Activated CD8-positive, alpha-beta memory T cell treated with anti-CD3 and anti-CD28 coated beads, Interleukin-2, amount 10 ng/mL, durations not matched to agents 7 days and 5 days (primary cell): Measurements from ENCODE around the gene GALP. TPM values are rescaled to one million over a fixed set of nuclear protein-coding genes. Genes with fewer than 3 reads are reported as not detected.
"Not testable (repeated sequence)": the region's sequence is repeated elsewhere in the genome, so short reads cannot be mapped to it uniquely, and the experiment has no call there.

Experiments
- ATAC-seq: fragments of 150-1000 bp; cut with Tn5 transposase; one replicate; pipeline ENCODE4 v1.10.0; 2021; ENCODE audit warnings: moderate library complexity
- CTCF ChIA-PET: fragments of 350-600 bp; sonication (Branson Sonifier 250); formaldehyde crosslinking; loops from one replicate; lab custom pipeline; 2021; ENCODE audit warnings: antibody characterized with exemption; lab: Charles Lee
- DNase-seq: peaks from one replicate; pipeline ENCODE4 v3.0.0-alpha.2; 2020
- H3K27ac Mint-ChIP-seq: one replicate; pipeline ENCODE4 v1.8.0; 2021; ENCODE audit warnings: mild to moderate bottlenecking, mixed read lengths
- H3K27me3 Mint-ChIP-seq: one replicate; pipeline ENCODE4 v1.8.0; 2021; ENCODE audit warnings: mixed read lengths
- H3K36me3 Mint-ChIP-seq: one replicate; pipeline ENCODE4 v1.8.0; 2021; ENCODE audit warnings: mild to moderate bottlenecking, mixed read lengths
- H3K4me1 Mint-ChIP-seq: one replicate; pipeline ENCODE4 v1.8.0; 2021; ENCODE audit warnings: mixed read lengths
- H3K4me3 Mint-ChIP-seq: one replicate; pipeline ENCODE4 v1.8.0; 2021; ENCODE audit warnings: mild to moderate bottlenecking, moderate library complexity, mixed read lengths
- H3K9me3 Mint-ChIP-seq: one replicate; pipeline ENCODE4 v1.8.0; 2022; ENCODE audit warnings: low read depth, mixed read lengths
- total RNA-seq, 2 experiments: library from RNA; stranded (reverse); gene quantifications; one replicate each; pipeline ENCODE4 v1.2.3, GENCODE V29; 2021

The GALP gene
- total RNA-seq, 2 experiments from 2014 or later, result not detected

DNA sequence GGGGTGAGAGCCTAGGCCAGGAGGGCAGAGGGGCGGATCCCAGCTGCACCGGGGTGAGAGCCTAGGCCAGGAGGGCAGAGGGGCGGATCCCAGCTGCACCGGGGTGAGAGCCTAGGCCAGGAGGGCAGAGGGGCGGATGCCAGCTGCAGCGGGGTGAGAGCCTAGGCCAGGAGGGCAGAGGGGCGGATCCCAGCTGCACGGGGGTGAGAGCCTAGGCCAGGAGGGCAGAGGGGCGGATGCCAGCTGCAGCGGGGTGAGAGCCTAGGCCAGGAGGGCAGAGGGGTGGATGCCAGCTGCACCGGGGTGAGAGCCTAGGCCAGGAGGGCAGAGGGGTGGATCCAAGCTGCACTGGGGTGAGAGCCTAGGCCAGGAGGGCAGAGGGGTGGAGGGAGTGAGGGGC lies 502 bp downstream of the GALP start:
- H3K36me3 Mint-ChIP-seq, ATAC-seq, H3K4me3 Mint-ChIP-seq, H3K4me1 Mint-ChIP-seq, H3K27me3 Mint-ChIP-seq, H3K9me3 Mint-ChIP-seq, DNase-seq, H3K27ac Mint-ChIP-seq: not testable (repeated sequence)
- CTCF ChIA-PET, result interaction anchor here (1.0 to 1.1 kb wide), 2 partner anchors 95 to 110 kb away, joined by 3 to 4 read pairs; no protein-coding TSS in a partner anchor

DNA sequence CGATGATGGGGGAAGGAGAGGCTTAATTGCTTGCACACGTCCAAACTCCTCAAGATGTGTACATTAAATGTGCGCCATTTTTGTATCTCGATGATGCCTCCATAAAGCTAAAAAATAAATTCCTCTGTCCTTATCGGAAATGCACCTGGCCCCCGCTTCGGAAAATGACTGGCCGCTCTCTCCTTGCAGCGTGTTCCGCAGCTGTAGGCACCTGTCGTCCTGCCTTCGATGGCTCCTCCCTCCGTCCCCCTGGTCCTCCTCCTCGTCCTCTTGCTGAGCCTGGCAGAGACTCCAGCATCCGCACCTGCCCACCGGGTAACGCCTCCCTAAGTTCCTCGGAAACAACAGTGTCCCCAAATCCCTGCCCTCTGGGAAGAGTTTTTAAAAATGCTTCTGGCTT lies 1.1 kb downstream of the GALP start:
- CTCF ChIA-PET, result interaction anchor here (0.7 to 1.0 kb wide), 2 partner anchors 103 to 111 kb away, joined by 3 read pairs; no protein-coding TSS in a partner anchor
- Mint-ChIP-seq H3K9me3 (no peaks in the 10 kb centered on the region), H3K27ac (no peak overlapping the region), H3K4me3 (no peak overlapping the region), H3K36me3 (no peaks in the 10 kb centered on the region), H3K4me1 (peaks cover 1% of the 10 kb centered on the region), H3K27me3 (no peaks in the 10 kb centered on the region)
- ATAC-seq (no peak), DNase-seq (no peak)

DNA sequence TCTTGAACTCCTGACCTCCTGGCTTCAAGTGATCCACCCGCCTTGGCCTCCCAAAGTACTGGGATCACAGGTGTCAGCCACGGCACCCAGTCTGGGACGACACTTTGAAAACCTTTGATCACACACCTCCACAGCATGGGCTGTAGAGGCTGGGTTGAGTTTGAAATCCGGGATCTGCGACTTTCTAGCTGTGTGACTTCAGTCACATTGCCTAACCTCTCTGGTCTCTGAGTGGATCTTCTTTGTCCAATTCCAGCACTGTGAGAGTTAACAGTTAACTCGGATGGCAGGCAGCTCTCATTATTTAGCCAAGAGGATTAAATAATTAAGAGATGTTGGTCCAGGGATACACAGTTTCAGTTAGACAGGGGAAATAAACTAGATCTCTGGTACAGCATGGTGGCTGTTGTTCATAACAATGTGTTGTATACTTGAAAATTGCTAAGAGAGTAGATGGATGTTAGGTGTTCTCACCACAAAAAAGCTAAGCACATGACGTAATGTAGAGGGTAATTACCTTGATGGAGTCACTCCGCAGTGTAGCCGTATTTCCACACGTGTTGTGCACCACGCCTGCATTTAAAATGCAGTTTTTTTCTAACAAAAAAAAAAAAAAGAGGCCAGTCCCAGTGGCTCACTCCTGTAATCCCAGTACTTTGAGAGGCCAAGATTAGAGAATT lies 1.9 kb downstream of the GALP start:
- ATAC-seq (no peak), DNase-seq (no peak)
- Mint-ChIP-seq H3K36me3 (no peaks in the 10 kb centered on the region), H3K4me3 (no peak overlapping the region), H3K27me3 (no peaks in the 10 kb centered on the region), H3K27ac (no peak overlapping the region), H3K4me1 (no peaks in the 10 kb centered on the region), H3K9me3 (no peaks in the 10 kb centered on the region)
- CTCF ChIA-PET, result interaction anchor here (0.7 to 1.4 kb wide), 2 partner anchors 75 to 112 kb away, joined by 3 to 7 read pairs; no protein-coding TSS in a partner anchor

DNA sequence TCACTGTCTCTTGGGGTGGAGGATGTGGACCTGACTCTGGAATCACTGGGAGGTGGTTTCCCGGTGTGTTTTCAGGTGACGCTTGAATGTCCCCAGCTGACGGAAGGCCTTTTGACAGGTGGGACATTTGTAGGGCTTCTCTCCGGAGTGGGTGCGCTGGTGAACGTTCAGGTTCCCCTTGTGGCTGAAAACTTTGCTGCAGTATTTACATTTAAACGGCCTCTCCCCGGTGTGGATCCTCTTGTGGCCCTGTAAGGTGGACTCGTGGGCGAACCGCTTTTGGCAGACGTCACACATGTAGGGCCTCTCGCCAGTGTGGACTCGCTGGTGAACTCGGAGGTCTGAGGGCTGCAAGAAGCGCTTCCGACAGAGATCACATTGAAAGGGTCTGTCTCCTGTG lies 14.0 kb downstream of the GALP start:
- H3K27me3 Mint-ChIP-seq, result peaks cover 4% of the 10 kb centered on the region
- peaks cover 4% of the 10 kb centered on the region for H3K4me1 Mint-ChIP-seq
- CTCF ChIA-PET, result interaction anchor here (1.0 kb wide), 1 partner anchor 124 kb away, joined by 3 read pairs; no protein-coding TSS in a partner anchor
- ATAC-seq, result no peak
- H3K9me3 Mint-ChIP-seq, result no peaks in the 10 kb centered on the region
- no peaks in the 10 kb centered on the region for H3K36me3 Mint-ChIP-seq
- DNase-seq, result no peak
- no peak overlapping the region for H3K27ac Mint-ChIP-seq
- H3K4me3 Mint-ChIP-seq, result no peak overlapping the region

DNA sequence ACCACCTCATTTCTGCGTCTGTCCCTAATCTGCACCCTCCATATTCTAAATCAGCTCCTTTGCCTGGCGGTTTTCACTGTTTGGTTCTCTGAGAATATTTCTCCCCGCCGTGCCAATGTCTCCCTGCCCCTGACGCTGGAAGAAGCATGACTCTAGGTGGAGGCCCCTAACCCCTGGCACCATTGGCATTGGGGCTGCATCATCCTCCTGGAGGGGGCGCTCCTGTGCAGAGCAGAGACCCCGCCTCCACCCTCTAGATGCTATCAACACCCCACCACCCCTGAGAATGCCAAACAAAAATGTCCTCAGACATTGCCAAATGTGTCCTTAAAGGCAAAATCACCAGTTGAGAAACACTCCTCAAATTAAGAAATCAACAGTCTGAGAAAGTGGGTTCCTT lies 15.3 kb downstream of the GALP start:
- DNase-seq (no peak), ATAC-seq (no peak)
- H3K27ac Mint-ChIP-seq, result no peak overlapping the region

DNA sequence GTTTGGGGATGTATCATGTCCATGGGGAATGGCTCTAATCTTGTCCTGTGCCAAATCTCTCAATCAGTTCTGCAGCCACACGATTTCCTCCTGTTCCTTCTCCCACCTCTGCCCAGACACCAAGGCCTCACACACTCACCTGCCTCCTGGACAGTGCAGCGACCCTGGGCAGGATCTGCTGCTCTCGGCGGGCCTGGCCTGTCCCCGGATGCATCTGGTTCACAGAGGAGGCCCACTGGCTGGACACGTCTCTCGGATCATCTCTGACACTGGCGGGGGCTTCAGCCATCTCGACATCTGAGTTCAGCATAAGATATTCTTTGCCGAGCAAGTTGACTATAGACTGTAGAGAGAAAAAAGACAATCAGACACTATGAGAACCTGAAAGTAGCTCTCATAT lies 15.9 kb downstream of the GALP start:
- CTCF ChIA-PET, result no interaction called here
- ATAC-seq (no peak), DNase-seq (no peak)
- Mint-ChIP-seq H3K36me3 (no peaks in the 10 kb centered on the region), H3K27me3 (no peaks in the 10 kb centered on the region), H3K4me3 (no peak overlapping the region), H3K9me3 (no peaks in the 10 kb centered on the region), H3K27ac (no peak overlapping the region), H3K4me1 (no peaks in the 10 kb centered on the region)

More for the DNA sequence above, 15.3 kb downstream of the GALP start:
- H3K4me1 Mint-ChIP-seq, result no peaks in the 10 kb centered on the region
- no peaks in the 10 kb centered on the region for H3K36me3 Mint-ChIP-seq
- H3K4me3 Mint-ChIP-seq, result no peak overlapping the region
- CTCF ChIA-PET, result no interaction called here
- H3K9me3 Mint-ChIP-seq, result no peaks in the 10 kb centered on the region
- H3K27me3 Mint-ChIP-seq, result no peaks in the 10 kb centered on the region

DNA sequence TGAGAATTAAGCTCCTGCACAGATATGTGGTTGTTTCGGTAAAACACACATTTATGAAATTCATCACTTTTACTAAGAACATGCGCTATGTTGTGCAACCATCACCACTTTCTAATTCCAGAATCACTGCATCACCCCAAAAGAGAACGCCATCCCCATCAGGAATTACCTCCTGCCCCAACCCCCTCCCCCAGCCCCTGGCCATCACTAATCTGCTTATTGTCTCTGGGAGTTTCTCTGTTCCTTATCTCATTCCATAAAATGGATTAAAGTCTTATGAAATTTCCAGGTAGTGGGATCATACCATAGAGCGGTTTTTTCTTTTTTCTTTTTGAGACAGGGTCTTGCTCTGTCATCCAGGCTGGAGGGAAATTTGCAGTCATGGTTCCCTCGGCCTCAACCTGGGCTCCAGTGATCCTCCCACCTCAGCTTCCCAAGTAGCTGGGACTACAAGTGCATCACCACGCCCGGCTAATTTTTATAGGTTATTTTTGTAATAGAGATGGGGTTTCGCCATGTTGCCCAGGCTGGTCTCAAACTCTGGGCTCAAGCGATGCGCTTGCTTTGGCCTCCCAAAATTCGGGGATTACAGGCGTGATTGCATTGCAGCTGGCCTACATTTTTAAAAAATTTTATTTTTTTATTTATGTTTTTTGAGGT lies 18.3 kb downstream of the GALP start:
- H3K27ac Mint-ChIP-seq, result no peak overlapping the region

DNA sequence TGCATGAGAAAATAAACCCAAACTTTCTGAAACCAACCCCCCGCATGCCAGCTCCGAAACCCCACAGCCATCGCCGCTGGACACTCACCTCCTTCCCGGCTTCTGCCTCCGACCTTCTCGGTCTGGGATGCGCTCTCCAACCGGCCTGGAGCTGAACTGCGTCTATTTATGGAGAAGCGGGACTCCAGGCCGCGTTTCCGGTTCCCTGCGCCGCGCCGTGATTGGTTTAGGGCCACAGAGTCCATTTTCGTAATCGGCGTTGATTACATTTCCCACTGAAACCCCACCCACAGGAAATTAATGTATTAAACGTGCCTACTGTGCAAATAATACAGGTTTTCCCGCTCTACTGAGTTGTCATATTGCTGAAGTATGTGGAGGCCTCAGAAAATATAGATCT lies 21.8 kb downstream of the GALP start, which contains the start of gene ZSCAN5B:
Gene ZSCAN5B, minus strand, starts transcription at position 138 of the 400 bp plus-strand sequence. CDS start 4,731 bp downstream, outside the sequence.
- CTCF ChIA-PET, H3K27ac Mint-ChIP-seq, H3K36me3 Mint-ChIP-seq, H3K27me3 Mint-ChIP-seq, H3K9me3 Mint-ChIP-seq, H3K4me1 Mint-ChIP-seq, H3K4me3 Mint-ChIP-seq, ATAC-seq, DNase-seq: not testable (repeated sequence)

More for the DNA sequence above, 18.3 kb downstream of the GALP start:
- Mint-ChIP-seq H3K4me3 (no peak overlapping the region), H3K36me3 (no peaks in the 10 kb centered on the region), H3K4me1 (no peaks in the 10 kb centered on the region), H3K9me3 (no peaks in the 10 kb centered on the region), H3K27me3 (no peaks in the 10 kb centered on the region)
- no peak for ATAC-seq
- DNase-seq, result no peak
- CTCF ChIA-PET, result no interaction called here

DNA sequence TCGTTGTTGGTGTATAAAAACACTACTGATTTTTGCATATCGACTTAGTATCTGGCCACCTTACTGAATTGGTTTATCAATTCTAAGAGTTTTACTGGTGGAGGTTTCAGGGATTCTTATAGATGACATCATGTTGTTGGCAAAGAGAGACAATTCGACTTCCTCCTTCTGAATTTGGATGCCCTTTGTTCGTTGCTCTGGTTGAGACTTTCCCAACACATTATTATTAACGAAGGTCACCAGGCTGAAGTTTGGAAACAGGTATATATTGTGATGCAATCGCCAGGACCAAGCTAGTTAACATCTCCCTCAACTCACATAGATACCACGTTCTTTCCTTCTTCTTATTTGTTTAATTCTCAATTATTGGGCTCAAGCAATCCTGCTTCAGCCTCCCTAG lies 23.9 kb downstream of the GALP start:
- Mint-ChIP-seq H3K9me3 (no peaks in the 10 kb centered on the region), H3K27me3 (peaks cover 5% of the 10 kb centered on the region), H3K4me3 (no peak overlapping the region), H3K36me3 (no peaks in the 10 kb centered on the region), H3K27ac (no peak overlapping the region), H3K4me1 (no peaks in the 10 kb centered on the region)
- ATAC-seq, result no peak
- CTCF ChIA-PET, result no interaction called here
- DNase-seq, result no peak

DNA sequence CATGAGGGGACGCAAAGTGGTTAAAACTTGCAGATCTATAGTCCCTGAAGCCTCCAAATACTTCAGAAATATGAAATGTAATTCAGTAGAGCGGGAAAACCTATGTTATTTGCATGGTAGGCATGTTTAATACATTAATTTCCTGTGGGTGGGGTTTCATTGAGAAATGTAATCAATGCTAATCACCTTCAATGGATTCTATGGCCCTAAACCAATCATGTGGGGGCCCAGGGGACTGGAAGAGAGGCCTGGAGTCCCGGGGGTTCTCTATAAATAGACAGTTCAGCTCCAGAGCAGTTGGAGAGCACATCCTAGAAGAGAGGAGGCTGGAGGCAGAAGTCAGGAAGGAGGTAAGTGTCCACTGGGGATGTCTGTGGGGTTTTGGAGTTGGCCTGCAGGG lies 26.2 kb downstream of the GALP start, which contains the start of gene ZSCAN5C:
Gene ZSCAN5C, plus strand, starts transcription at position 301 of the 400 bp plus-strand sequence. CDS start 3,641 bp downstream, outside the sequence.
- H3K36me3 Mint-ChIP-seq, result no peaks in the 10 kb centered on the region
- H3K9me3 Mint-ChIP-seq, result no peaks in the 10 kb centered on the region
- CTCF ChIA-PET, result no interaction called here
- peaks cover 5% of the 10 kb centered on the region for H3K27me3 Mint-ChIP-seq
- DNase-seq, result no peak
- no peak for ATAC-seq
- H3K27ac Mint-ChIP-seq, result no peak within 1 kb of the TSS
- H3K4me1 Mint-ChIP-seq, result no peaks in the 10 kb centered on the region
- H3K4me3 Mint-ChIP-seq, result no peak within 1 kb of the TSS

DNA sequence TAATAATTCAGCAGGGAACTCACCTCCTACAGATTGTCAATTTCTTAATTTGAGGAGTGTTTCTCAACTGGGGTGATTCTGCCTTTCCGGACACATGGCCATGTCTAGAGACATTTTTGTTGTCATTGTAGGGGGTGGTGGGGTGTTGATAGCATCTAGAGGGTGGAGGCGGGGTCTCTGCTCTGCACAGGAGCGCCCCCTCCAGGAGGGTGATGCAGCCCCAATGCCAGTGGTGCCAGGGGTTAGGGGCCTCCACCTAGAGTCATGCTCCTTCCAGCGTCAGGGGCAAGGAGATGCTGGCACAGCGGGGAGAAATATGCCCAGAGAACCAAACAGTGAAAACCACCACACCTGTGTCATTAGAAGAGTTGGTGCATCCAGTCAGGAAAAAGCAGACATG lies 31.8 kb downstream of the GALP start:
- ATAC-seq, H3K36me3 Mint-ChIP-seq, CTCF ChIA-PET, DNase-seq, H3K27me3 Mint-ChIP-seq, H3K4me3 Mint-ChIP-seq, H3K9me3 Mint-ChIP-seq, H3K27ac Mint-ChIP-seq, H3K4me1 Mint-ChIP-seq: not testable (repeated sequence)

DNA sequence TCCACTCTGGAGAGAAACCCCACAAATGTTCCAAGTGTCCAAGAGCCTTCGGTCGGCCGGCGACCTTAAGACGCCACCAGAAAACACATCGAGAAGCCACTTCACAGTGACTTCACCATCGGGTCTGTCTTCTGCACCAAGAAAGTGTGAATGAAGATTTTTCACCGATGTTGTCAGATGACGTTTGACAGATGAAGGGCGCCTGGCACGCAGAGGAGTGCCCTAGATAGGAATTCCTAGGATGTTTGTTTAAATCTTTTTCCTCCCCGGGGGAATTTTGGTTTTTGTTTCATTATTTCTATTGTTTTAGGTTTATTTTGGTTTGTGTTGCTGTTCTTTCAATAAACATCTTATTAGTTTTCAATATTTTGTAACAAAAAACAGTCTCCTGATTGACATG lies 33.3 kb downstream of the GALP start:
- CTCF ChIA-PET, result no interaction called here
- Mint-ChIP-seq H3K36me3 (no peaks in the 10 kb centered on the region), H3K27ac (no peak overlapping the region), H3K4me3 (no peak overlapping the region), H3K27me3 (no peaks in the 10 kb centered on the region), H3K4me1 (no peaks in the 10 kb centered on the region), H3K9me3 (no peaks in the 10 kb centered on the region)
- ATAC-seq (no peak), DNase-seq (no peak)

DNA sequence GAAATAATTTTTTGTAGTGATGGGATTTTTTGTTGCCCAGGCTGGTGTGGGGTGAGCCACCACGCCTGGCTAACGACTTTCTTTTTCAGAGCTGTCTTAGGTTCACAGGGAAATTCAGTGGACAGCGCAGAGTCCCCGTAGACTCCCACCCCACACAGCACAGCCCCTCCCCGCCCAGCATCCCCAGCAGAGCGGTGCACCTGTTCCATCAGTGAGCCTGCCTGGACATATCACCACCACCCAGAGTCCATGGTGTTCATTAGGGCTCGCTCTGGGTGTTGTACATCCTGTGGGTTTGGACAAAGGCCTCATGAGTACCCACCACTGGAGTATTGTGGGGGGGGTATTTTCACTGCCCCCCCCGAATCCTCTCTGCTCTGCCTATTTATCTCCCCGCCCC lies 34.2 kb downstream of the GALP start:
- H3K27me3 Mint-ChIP-seq, CTCF ChIA-PET, H3K4me1 Mint-ChIP-seq, DNase-seq, H3K36me3 Mint-ChIP-seq, H3K4me3 Mint-ChIP-seq, H3K9me3 Mint-ChIP-seq, H3K27ac Mint-ChIP-seq, ATAC-seq: not testable (repeated sequence)

DNA sequence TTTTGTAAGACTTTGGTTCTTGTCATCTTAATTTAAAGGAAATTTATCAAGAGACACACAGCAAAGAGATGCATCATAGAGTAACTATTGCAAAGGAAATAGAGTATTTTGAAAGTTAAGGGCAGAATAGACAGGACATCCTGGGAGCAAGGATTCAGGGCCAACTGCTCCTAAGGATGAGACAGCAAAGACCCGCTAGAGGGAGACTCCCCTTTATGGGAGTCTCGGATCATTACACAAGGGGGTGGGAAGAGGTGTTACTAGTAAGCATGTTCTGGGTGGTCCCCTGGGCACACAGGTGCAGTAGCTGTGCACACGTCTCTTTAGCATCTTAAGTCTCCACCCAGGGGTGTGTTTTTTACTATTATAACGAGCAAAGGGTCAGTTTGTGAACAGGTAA lies 35.9 kb downstream of the GALP start:
- Mint-ChIP-seq H3K27me3 (peaks cover 6% of the 10 kb centered on the region), H3K27ac (no peak overlapping the region), H3K36me3 (no peaks in the 10 kb centered on the region), H3K9me3 (no peaks in the 10 kb centered on the region), H3K4me3 (no peak overlapping the region), H3K4me1 (no peaks in the 10 kb centered on the region)
- DNase-seq (no peak), ATAC-seq (no peak)
- CTCF ChIA-PET, result no interaction called here
